Gastrocnemius medialis (tissue), 4 donors: ENCODE measurements around the gene AP2B1. TPM values are rescaled to one million over a fixed set of nuclear protein-coding genes. Genes with fewer than 3 reads are reported as not detected.

Source experiments
- ATAC-seq, 2 donors: fragments of 150-250 bp; one replicate each; pipeline ENCODE4 v1.9.1; 2016
- DNase-seq, 2 donors: peaks; one replicate each; pipeline ENCODE4 v3.0.0-alpha.2; 2019
- H3K27ac ChIP-seq, 4 donors: fragments of 200-600 bp; sonication (generic); 1 replicate in 1 of 4; 2 replicates in 3 of 4; pipeline ENCODE4 v1.5.1; 2016 to 2018; ENCODE audit warnings: mild to moderate bottlenecking in 2 of 4, moderate library complexity in 1 of 4
- H3K27me3 ChIP-seq, 3 donors: fragments of 200-600 bp; sonication (generic) in 2 of 3; 1 replicate in 1 of 3; 2 replicates in 2 of 3; pipeline versions ENCODE4 v1.5.1 to v1.6.0; 2016 to 2019; ENCODE audit warnings: mild to moderate bottlenecking in 1 of 3, moderate library complexity in 1 of 3
- H3K36me3 ChIP-seq, 2 donors: fragments of 200-600 bp; sonication (generic) in 1 of 2; one replicate each; pipeline ENCODE4 v1.5.1; 2017 to 2018
- H3K4me1 ChIP-seq, 2 donors: fragments of 200-600 bp; sonication (generic) in 1 of 2; one replicate each; pipeline ENCODE4 v1.5.1; 2016 to 2017; ENCODE audit warnings: mild to moderate bottlenecking in 2 of 2
- H3K4me3 ChIP-seq, 4 donors: fragments of 200-600 bp; sonication (generic) in 3 of 4; 1 replicate in 1 of 4; 2 replicates in 3 of 4; pipeline ENCODE4 v1.5.1; 2016 to 2019; ENCODE audit warnings: mild to moderate bottlenecking in 2 of 4
- H3K9me3 ChIP-seq, 3 donors: fragments of 200-600 bp; sonication (generic) in 2 of 3; 1 replicate in 1 of 3; 2 replicates in 2 of 3; pipeline ENCODE4 v1.5.1; 2016 to 2019
- POLR2A ChIP-seq, 2 donors: fragments of 450-650 bp; IDR thresholded peaks; one replicate each; pipeline ENCODE4 v1.6.1; 2017; ENCODE audit warnings: antibody characterized with exemption in 2 of 2, mild to moderate bottlenecking in 2 of 2, moderate library complexity in 2 of 2
- in situ Hi-C, 4 donors: fragments of 200-750 bp; cut with MboI; loops; one replicate each; pipeline versions ENCODE4 v1.15.0 to v1.8.0; 2017; ENCODE audit warnings: low sequenced_read_pairs in 4 of 4
- intact Hi-C: fragments of 100-400 bp; cut with DNase I; formaldehyde crosslinking; loops from one replicate; pipeline ENCODE4 v1.15.1; 2023; ENCODE audit warnings: low total_unique reads
- total RNA-seq, 4 donors: library from RNA; depleted of rRNA; stranded (reverse); fragments of >200 nt; gene quantifications; one replicate each; pipeline versions ENCODE4 v1.1.0 to v1.2.3, GENCODE V29; 2016
- TF ChIP-seq, protein P1 (sequence below), 5 experiments: fragments of 450-650 bp in 3 of 5; fragments of 200-600 bp in 2 of 5; sonication (generic) in 2 of 5; IDR thresholded peaks in 4 of 5; conservative IDR thresholded peaks in 1 of 5; 1 replicate in 4 of 5; 2 replicates in 1 of 5; pipeline ENCODE4 v1.5.1; 2016 to 2019; ENCODE audit warnings: antibody characterized with exemption in 5 of 5, mild to moderate bottlenecking in 3 of 5, moderate library complexity in 3 of 5

Gene AP2B1
- total RNA-seq, 4 donors from 2014 or later = 31.3 to 48.7 (median 38.1) TPM

DNA sequence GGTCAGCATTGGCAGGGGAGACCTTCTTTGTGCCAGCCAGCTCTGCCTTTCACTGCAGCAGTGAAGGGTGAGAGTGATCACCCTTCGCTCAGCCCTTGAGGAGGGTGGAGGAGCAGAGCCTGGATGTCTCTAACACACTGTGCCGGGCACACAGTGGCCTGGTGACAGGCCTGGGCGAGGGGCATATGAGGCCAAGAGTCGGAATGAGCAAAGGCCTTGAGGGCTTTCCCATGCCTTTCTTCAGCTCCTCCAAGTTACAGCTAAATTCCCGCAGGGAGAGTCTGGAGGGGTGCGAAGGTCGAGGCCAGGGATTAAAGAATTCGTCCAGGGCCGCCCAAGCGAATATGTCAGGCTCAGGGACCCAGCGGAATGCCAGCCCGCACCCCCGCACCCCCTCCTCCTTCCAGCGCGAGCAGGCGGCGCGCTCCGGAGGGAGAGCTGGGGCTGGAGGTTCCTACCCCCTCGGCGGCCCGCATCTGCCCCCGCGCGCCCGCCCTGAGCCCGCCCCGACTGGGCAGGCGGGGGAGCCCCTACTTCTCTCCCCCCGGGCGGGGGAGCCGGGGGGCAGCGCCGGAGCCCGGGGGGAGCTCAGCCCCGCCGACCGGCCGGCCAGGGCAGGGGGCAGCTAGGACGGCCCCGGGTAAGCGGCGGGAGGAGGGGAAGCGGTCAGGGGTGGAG is 144.3 kb downstream of the AP2B1 start, which contains the start of gene RASL10B:
RASL10B (plus strand) TSS at position 401 of the 678 bp plus-strand sequence. CDS start 3,546 bp downstream, outside the sequence.
- peak within 1 kb of the TSS; percentile 55 to 80 (median 74) for H3K27ac ChIP-seq
- peak; percentile 46 to 74 for ATAC-seq
- H3K4me3 ChIP-seq = peak within 1 kb of the TSS; percentile 53 to 78 (median 66)
- peaks cover 0 to 3% of the 10 kb centered on the region in 2 donors for H3K36me3 ChIP-seq
- DNase-seq = peak in 1 of 2 donors; percentile 46
- H3K4me1 ChIP-seq = peaks cover 21 to 26% of the 10 kb centered on the region in 2 donors
- intact Hi-C loops = loop anchor here (5.0 kb wide), 2 partner anchors 34 to 754 kb away; no protein-coding TSS in a partner anchor
- in situ Hi-C loops = loop anchor here in 1 of 4 donors (25.0 kb wide), 1 partner anchor 569 kb away; no protein-coding TSS in a partner anchor
- no peak for TF ChIP-seq POLR2A (IDR thresholded peaks at IDR 0.05)
- TF ChIP-seq, protein P1, sequence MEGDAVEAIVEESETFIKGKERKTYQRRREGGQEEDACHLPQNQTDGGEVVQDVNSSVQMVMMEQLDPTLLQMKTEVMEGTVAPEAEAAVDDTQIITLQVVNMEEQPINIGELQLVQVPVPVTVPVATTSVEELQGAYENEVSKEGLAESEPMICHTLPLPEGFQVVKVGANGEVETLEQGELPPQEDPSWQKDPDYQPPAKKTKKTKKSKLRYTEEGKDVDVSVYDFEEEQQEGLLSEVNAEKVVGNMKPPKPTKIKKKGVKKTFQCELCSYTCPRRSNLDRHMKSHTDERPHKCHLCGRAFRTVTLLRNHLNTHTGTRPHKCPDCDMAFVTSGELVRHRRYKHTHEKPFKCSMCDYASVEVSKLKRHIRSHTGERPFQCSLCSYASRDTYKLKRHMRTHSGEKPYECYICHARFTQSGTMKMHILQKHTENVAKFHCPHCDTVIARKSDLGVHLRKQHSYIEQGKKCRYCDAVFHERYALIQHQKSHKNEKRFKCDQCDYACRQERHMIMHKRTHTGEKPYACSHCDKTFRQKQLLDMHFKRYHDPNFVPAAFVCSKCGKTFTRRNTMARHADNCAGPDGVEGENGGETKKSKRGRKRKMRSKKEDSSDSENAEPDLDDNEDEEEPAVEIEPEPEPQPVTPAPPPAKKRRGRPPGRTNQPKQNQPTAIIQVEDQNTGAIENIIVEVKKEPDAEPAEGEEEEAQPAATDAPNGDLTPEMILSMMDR (IDR thresholded peaks at IDR 0.05 in 4 of 5, conservative IDR thresholded peaks at IDR 0.05 in 1 of 5) = no peak
- no peaks in the 10 kb centered on the region for H3K27me3 ChIP-seq
- H3K9me3 ChIP-seq = no peaks in the 10 kb centered on the region

DNA sequence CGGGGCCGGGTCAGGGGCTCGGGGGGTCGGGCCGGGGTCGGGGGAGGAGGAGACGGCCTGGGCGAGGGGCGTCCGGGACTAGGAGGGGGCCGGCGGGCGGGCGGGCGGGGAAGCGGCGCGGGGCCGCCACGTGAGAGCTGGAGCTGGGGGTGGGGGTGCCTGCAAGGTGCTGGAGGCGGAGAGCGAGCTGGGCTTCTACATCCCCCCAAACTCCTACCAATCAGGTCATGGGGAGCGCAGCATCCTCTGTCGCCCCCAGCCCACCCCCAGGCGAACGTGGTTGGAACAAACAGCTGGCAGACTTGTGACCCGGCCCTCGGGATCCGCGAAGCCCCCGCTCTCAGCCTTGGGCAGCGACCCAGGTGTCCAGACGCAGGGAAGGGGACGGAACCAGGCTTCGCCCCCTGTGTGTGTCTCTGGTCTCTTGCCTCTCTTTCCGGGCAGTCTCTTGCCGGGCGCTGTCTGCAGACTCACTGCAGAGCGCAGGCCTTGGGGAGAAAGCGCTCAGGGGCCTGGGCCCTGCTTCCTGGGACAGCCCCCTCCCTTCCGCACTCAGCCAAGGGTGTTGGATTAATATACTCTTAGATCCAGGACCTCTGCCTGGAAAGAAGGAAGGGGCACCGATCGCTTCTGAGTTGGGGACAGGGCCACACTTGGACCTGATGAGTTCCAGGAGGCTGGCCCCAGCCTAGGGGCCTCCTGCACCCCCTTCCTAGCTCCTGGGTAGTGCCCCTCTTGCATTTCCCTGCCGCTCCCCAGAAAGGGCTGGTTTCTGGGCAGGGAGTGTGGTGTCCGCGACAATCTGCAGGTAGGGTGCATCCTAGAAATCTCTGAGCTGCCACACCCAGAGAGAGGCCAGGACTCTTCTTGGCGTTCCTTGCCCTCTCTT is 145.0 kb downstream of the AP2B1 start:
- Histone ChIP-seq H3K4me3 (peak overlapping the region; percentile 53 to 78 (median 66)), H3K4me1 (peaks cover 13 to 18% of the 10 kb centered on the region in 2 donors), H3K27ac (peak overlapping the region; percentile 55 to 80 (median 74)), H3K27me3 (no peaks in the 10 kb centered on the region), H3K36me3 (no peaks in the 10 kb centered on the region), H3K9me3 (no peaks in the 10 kb centered on the region)
- ATAC-seq (peak; percentile 19 to 44), DNase-seq (no peak)
- intact Hi-C loops = loop anchor here (5.0 kb wide), 2 partner anchors 35 to 755 kb away; no protein-coding TSS in a partner anchor
- TF ChIP-seq POLR2A (IDR thresholded peaks at IDR 0.05) = no peak
- TF ChIP-seq, protein P1 (IDR thresholded peaks at IDR 0.05 in 4 of 5, conservative IDR thresholded peaks at IDR 0.05 in 1 of 5) = no peak
- in situ Hi-C loops = loop anchor here in 1 of 4 donors (25.0 kb wide), 1 partner anchor 570 kb away; no protein-coding TSS in a partner anchor

DNA sequence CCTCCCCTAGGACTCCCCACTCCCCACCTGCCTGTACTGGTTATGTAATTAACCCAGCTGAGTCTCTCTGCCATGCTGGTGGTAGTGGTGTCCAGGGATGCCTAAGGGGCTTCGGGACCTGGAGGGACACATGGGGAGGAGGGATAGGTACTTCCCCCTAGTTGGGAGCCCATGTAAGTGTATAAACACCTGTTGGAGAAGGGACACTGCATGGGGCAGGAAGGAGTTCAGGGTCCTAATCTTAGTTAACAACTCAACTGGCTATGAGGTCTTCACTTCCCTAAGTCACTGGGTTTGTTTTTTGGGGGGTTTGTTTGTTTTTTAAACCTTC is 145.6 kb downstream of the AP2B1 start:
- in situ Hi-C loops = loop anchor here in 1 of 4 donors (25.0 kb wide), 1 partner anchor 570 kb away; no protein-coding TSS in a partner anchor

DNA sequence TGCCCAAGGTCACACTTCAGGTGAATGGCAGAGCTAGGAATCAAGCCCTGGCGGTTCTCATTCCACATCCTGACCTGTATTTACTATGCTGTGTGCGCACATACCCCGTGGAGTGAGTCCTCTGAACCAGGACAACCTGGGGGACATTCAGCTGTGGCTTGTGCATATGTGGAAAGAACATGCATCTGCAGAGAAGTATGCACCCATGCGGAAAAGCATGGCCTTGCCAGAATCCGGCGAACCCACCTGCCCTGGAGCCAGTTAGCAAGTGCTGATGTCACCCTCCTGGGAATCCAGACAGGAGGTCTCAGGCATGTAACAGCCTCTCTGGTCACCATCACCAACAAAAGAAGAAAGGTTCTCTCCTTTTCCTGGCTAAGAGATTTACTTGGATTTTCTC is 146.2 kb downstream of the AP2B1 start:
- peaks cover 8 to 17% of the 10 kb centered on the region in 2 donors for H3K4me1 ChIP-seq
- intact Hi-C loops (loop anchor here (5.0 kb wide), 2 partner anchors 36 to 756 kb away; no protein-coding TSS in a partner anchor), in situ Hi-C loops (loop anchor here in 1 of 4 donors (25.0 kb wide), 1 partner anchor 571 kb away; no protein-coding TSS in a partner anchor)

More for the DNA sequence above, 145.6 kb downstream of the AP2B1 start:
- Histone ChIP-seq H3K4me1 (peaks cover 8 to 17% of the 10 kb centered on the region in 2 donors), H3K4me3 (peak overlapping the region in 1 of 4 donors; percentile 53), H3K27ac (peak overlapping the region in 1 of 4 donors; percentile 69), H3K9me3 (no peaks in the 10 kb centered on the region), H3K27me3 (no peaks in the 10 kb centered on the region), H3K36me3 (no peaks in the 10 kb centered on the region)
- ATAC-seq = no peak
- TF ChIP-seq, protein P1 (IDR thresholded peaks at IDR 0.05 in 4 of 5, conservative IDR thresholded peaks at IDR 0.05 in 1 of 5) = no peak
- TF ChIP-seq POLR2A (IDR thresholded peaks at IDR 0.05) = no peak
- intact Hi-C loops = loop anchor here (5.0 kb wide), 2 partner anchors 35 to 755 kb away; no protein-coding TSS in a partner anchor
- DNase-seq = no peak

More for the DNA sequence above, 146.2 kb downstream of the AP2B1 start:
- Histone ChIP-seq H3K9me3 (no peaks in the 10 kb centered on the region), H3K36me3 (no peaks in the 10 kb centered on the region), H3K4me3 (no peak overlapping the region), H3K27ac (no peak overlapping the region), H3K27me3 (no peaks in the 10 kb centered on the region)
- no peak for TF ChIP-seq POLR2A (IDR thresholded peaks at IDR 0.05)
- TF ChIP-seq, protein P1 (IDR thresholded peaks at IDR 0.05 in 4 of 5, conservative IDR thresholded peaks at IDR 0.05 in 1 of 5) = no peak
- ATAC-seq = no peak
- DNase-seq = no peak
